Measurements from ENCODE around the gene RPL9.
"Not testable (repeated sequence)": the region's sequence is repeated elsewhere in the genome, so short reads cannot be mapped to it uniquely, and the experiment has no call there.

RPL9 gene

DNA sequence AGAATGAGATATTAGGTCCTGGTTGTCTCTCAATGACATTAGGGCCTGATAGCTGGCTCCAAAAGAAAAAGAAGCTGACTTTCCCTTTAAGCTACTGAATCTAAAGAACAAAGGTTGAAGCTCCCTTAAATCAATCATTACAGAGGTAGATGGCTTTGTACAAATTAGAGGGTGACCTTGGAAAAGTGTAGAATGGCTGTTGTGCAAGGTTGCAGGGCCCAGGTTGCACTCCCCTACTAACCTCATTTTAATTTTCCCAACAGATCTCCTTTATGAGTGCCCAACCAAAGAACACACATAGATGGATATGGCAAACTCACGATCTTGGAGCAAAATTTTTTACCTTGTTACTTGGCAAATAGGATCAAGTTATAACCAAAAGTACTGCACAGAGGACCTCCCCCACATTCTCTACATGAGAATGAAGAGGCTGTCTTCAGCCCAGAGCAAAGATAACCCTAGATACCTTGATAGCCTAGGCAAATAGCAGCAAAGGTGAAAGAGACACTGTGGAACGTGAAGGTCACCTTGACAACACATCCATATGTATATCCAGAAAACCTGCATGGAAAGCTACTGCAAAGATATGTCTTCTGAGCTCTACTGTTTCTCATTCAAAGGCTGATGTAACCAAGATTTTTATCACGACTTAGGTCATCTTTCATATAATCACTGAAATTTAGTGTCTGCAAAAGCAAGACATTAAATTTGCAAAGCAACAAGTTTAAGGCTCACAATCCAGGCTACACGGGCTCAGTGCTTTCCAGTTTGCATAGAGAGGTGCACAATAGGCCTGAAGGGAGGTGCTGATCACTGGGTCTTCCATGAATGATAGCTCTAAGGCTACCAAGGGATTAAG, 29.0 kb downstream of the RPL9 start:
- TF ChIP-seq TSHZ2 (CRISPR knock-in tag; IDR thresholded peaks at IDR 0.05) (no peak), ZNF70 (CRISPR knock-in tag; IDR thresholded peaks at IDR 0.05) (no peak)
- no peak for ATAC-seq

DNA sequence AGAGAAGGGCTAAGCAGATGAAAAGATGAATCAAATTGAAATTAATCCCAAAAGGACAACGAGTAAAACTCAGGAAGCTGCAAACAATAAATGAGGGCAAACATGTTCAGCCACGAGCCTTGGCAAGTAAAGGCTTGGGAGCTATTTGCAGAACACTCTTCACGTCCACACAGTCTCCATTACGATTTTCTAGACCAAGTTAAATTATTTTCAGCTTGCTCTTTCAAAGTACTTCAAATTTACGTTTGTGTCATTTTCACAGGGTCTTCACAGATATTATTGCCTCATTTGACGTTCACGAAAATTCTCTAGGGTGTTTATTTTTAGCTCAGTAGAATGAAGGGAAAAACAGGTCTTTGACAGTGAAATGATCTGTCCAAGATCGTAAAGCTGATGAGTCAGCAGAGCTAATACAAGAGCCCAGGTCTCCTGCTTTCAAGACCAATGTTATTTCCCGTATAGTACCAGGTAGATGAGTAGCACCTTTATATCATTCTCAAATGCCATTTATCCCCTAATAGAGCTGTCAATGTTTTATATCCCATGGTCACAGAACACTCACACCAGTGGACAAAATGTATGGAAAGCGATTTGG, 31.1 kb downstream of the RPL9 start:
- no peak for ATAC-seq
- no peak for TF ChIP-seq TCF4 (CRISPR knock-in tag; IDR thresholded peaks at IDR 0.05; ENCODE audit: borderline replicate concordance)
- no peak for TF ChIP-seq ZFP3 (CRISPR knock-in tag; IDR thresholded peaks at IDR 0.05)
- TF ChIP-seq ZC3H10 (CRISPR knock-in tag; IDR thresholded peaks at IDR 0.05) = no peak
- TF ChIP-seq CSDC2 (CRISPR knock-in tag; IDR thresholded peaks at IDR 0.05) = no peak
- TF ChIP-seq TOX (CRISPR knock-in tag; IDR thresholded peaks at IDR 0.05; ENCODE audit: borderline replicate concordance) = no peak
- TF ChIP-seq ZNF70 (CRISPR knock-in tag; IDR thresholded peaks at IDR 0.05) = no peak

GRCh38 chr4:39426728-39427127, 32.0 kb downstream of the RPL9 start:
- ATAC-seq = no peak
- TF ChIP-seq, protein P1, sequence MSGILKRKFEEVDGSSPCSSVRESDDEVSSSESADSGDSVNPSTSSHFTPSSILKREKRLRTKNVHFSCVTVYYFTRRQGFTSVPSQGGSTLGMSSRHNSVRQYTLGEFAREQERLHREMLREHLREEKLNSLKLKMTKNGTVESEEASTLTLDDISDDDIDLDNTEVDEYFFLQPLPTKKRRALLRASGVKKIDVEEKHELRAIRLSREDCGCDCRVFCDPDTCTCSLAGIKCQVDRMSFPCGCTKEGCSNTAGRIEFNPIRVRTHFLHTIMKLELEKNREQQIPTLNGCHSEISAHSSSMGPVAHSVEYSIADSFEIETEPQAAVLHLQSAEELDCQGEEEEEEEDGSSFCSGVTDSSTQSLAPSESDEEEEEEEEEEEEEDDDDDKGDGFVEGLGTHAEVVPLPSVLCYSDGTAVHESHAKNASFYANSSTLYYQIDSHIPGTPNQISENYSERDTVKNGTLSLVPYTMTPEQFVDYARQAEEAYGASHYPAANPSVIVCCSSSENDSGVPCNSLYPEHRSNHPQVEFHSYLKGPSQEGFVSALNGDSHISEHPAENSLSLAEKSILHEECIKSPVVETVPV (CRISPR knock-in tag; IDR thresholded peaks at IDR 0.05) = no peak
- TF ChIP-seq CREB5 (CRISPR knock-in tag; IDR thresholded peaks at IDR 0.05; ENCODE audit: low read depth) = no peak
- no peak for TF ChIP-seq OSR1 (CRISPR knock-in tag; IDR thresholded peaks at IDR 0.05)
- TF ChIP-seq, protein P2, sequence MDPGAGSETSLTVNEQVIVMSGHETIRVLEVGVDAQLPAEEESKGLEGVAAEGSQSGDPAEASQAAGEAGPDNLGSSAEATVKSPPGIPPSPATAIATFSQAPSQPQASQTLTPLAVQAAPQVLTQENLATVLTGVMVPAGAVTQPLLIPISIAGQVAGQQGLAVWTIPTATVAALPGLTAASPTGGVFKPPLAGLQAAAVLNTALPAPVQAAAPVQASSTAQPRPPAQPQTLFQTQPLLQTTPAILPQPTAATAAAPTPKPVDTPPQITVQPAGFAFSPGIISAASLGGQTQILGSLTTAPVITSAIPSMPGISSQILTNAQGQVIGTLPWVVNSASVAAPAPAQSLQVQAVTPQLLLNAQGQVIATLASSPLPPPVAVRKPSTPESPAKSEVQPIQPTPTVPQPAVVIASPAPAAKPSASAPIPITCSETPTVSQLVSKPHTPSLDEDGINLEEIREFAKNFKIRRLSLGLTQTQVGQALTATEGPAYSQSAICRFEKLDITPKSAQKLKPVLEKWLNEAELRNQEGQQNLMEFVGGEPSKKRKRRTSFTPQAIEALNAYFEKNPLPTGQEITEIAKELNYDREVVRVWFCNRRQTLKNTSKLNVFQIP (CRISPR knock-in tag; IDR thresholded peaks at IDR 0.05; ENCODE audit: borderline replicate concordance, low read depth) = no peak

DNA sequence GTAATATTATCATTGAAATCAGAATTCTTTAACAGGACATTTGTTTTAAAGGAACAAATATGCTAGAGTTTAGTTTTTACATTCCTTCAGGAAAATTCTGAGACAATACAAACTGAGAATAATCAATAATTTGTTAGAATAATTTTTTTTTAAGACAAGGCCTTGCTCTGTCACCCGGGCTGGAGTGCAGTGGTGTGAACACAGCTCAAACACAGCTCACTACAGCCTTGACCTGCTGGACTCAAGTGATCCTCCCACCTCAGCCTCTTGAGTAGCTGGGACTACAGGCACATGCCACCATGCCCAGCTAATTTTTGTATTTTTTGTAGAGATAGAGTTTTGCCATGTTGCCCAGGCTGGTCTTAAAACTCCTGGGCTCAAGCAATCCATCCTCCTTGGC, 33.4 kb downstream of the RPL9 start:
- not testable (repeated sequence) for ATAC-seq

DNA sequence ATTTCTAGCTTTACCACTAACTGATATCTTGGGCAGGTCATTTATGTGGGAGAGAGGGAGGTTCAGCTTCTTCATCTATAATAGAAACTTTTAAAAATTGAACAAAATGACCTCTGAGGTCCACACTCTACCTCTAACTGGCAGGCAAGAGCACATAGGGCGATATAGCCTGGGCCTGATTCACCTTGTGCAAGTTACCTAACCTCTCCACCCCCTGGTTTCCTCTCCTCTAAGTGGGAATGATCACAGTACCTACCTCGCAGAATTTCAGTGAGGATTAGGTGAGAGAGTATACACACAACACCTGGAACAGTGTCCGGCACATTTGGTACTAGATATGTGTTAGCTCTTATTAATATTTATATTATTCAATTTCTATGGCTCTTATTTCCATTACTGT, 36.5 kb downstream of the RPL9 start:
- TF ChIP-seq, protein P2 (CRISPR knock-in tag; IDR thresholded peaks at IDR 0.05; ENCODE audit: borderline replicate concordance, low read depth) = no peak
- TF ChIP-seq ISL1 (CRISPR knock-in tag; IDR thresholded peaks at IDR 0.05) = no peak
- no peak for TF ChIP-seq CREB5 (CRISPR knock-in tag; IDR thresholded peaks at IDR 0.05; ENCODE audit: low read depth)
- no peak for TF ChIP-seq TCF4 (CRISPR knock-in tag; IDR thresholded peaks at IDR 0.05; ENCODE audit: borderline replicate concordance)
- no peak for TF ChIP-seq RARB (CRISPR knock-in tag; IDR thresholded peaks at IDR 0.05)
- TF ChIP-seq CSDC2 (CRISPR knock-in tag; IDR thresholded peaks at IDR 0.05) = no peak
- TF ChIP-seq ESRRG (CRISPR knock-in tag; IDR thresholded peaks at IDR 0.05) = no peak
- no peak for TF ChIP-seq ZC3H10 (CRISPR knock-in tag; IDR thresholded peaks at IDR 0.05)
- no peak for TF ChIP-seq ZNF8 (CRISPR knock-in tag; IDR thresholded peaks at IDR 0.05)
- TF ChIP-seq TSHZ2 (CRISPR knock-in tag; IDR thresholded peaks at IDR 0.05) = no peak
- TF ChIP-seq ZNF70 (CRISPR knock-in tag; IDR thresholded peaks at IDR 0.05) = no peak
- no peak for TF ChIP-seq PPARA (CRISPR knock-in tag; IDR thresholded peaks at IDR 0.05; ENCODE audit: borderline replicate concordance)
- TF ChIP-seq ZFP30 (CRISPR knock-in tag; IDR thresholded peaks at IDR 0.05) = no peak
- TF ChIP-seq TOX (CRISPR knock-in tag; IDR thresholded peaks at IDR 0.05; ENCODE audit: borderline replicate concordance) = no peak
- TF ChIP-seq GLIS3 (CRISPR knock-in tag; IDR thresholded peaks at IDR 0.05) = no peak
- no peak for TF ChIP-seq ZNF565 (CRISPR knock-in tag; conservative IDR thresholded peaks at IDR 0.05; ENCODE audit: low read depth)
- ATAC-seq = no peak

All from SK-N-SH treated with all-trans-retinoic acid at 6 μM for 48 hours (cell line).